Stimulated activated CD8-positive, alpha-beta memory T cell treated with anti-CD3 and anti-CD28 coated beads, Interleukin-4, amount 100 ng/mL, for 24 hours (primary cell): ENCODE measurements around the gene CCDC106.

ENCODE experiments used
- DNase-seq: peaks from one replicate; pipeline ENCODE4 v3.0.0-alpha.2; 2020; ENCODE audit warnings: low read depth

The CCDC106 gene

GRCh38 chr19:55614711-55615542, 33.1 kb upstream of the CCDC106 start:
- no peak for DNase-seq

GRCh38 chr19:55615543-55616394, 32.2 kb upstream of the CCDC106 start:
- DNase-seq = no peak

- DNase-seq = no peak
Observed at GRCh38 chr19:55616395-55616875, 31.6 kb upstream of the CCDC106 start.

GRCh38 chr19:55617426-55617825, 30.6 kb upstream of the CCDC106 start:
- no peak for DNase-seq

- DNase-seq = no peak
Observed at GRCh38 chr19:55618426-55618825, 29.6 kb upstream of the CCDC106 start.

- no peak for DNase-seq
Observed at GRCh38 chr19:55619286-55619685, 28.7 kb upstream of the CCDC106 start.

- no peak for DNase-seq
Observed at GRCh38 chr19:55620410-55621204, 27.4 kb upstream of the CCDC106 start.

GRCh38 chr19:55621205-55621672, 26.8 kb upstream of the CCDC106 start:
- no peak for DNase-seq

- no peak for DNase-seq
Observed at GRCh38 chr19:55621673-55622231, 26.3 kb upstream of the CCDC106 start.

GRCh38 chr19:55622242-55622969, 25.6 kb upstream of the CCDC106 start:
- DNase-seq = no peak

GRCh38 chr19:55623130-55623529, 24.9 kb upstream of the CCDC106 start:
- no peak for DNase-seq

GRCh38 chr19:55623561-55623960, 24.5 kb upstream of the CCDC106 start:
- no peak for DNase-seq

GRCh38 chr19:55624109-55625003, 23.7 kb upstream of the CCDC106 start, which contains the start of gene ZNF784:
ZNF784 (minus strand) TSS chr19:55624566; CDS start chr19:55624561, 5 bp downstream.
- DNase-seq = peak; percentile 87

GRCh38 chr19:55625004-55625326, 23.0 kb upstream of the CCDC106 start:
- no peak for DNase-seq

GRCh38 chr19:55626350-55626749, 21.7 kb upstream of the CCDC106 start:
- DNase-seq = no peak

- DNase-seq = peak; percentile 74
Observed at GRCh38 chr19:55632463-55632834, 15.6 kb upstream of the CCDC106 start.

GRCh38 chr19:55633861-55634260, 14.2 kb upstream of the CCDC106 start:
- no peak for DNase-seq

- DNase-seq = no peak
Observed at GRCh38 chr19:55635334-55635717, 12.7 kb upstream of the CCDC106 start.

- DNase-seq = no peak
Observed at GRCh38 chr19:55635856-55636440, 12.1 kb upstream of the CCDC106 start.

GRCh38 chr19:55636723-55637122, 11.3 kb upstream of the CCDC106 start:
- no peak for DNase-seq
